ENCODE measurements around the gene ATG16L2. TPM values are rescaled to one million over a fixed set of nuclear protein-coding genes. Genes with fewer than 3 reads are reported as not detected.

The ATG16L2 gene
- polyA plus RNA-seq, 2 of the 4 experiments (the other 2 are of a cell fraction): 6.1 to 6.3 TPM

DNA sequence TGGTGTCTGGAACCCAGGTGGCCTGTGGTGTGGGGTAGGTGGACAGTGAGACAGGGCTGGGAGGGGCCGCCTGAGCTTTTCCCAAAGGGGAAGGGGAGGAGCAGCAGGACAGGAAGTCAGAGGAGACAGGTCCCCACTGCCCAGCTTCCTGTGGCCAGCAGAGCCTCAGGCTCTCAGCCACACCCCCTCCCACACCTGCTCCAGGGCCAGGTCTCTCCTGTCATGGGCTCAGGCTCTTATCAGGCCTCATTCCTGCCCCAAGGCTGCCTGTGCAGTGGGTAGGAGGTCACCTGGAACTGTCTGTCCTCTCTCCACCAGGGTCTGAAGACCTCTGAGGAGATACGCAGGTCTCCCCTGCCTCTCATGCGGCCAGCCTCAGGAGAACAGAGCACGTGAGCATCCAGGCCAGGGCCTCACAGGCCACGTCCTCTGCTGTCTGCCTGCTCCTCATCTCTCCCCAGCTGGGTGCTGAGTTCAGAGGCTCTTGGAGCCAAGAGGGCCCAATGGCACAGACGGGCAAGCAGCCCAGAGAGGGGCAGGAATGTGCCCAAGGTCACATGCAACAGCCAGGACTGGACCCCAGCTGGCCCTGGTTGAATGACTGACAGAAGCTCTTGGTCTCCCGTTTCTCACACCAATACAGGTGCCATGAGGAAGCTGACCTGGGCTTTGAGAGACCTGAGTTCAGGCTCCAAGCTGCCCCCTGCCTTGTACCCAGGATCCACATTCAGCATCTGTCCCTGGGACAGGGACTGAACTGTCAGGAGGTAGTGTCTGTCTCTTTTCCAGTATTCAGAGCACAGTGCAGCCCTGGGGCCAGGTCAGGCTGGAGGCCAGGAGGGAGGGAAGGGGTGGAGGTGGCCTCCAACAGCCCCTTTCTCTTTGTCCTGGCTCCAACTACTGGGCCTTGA lies 37.1 kb upstream of the ATG16L2 start:
- CTCF ChIA-PET: interaction anchor here (0.8 to 5.3 kb wide), 7 partner anchors 12 to 133 kb away, joined by 3 to 44 read pairs (median 3); partner anchors contain the start of gene STARD10
- POLR2A ChIA-PET: no interaction called here
- ATAC-seq: no peak

GRCh38 chr11:72777755-72778278 lies 36.4 kb upstream of the ATG16L2 start:
- H3K27ac ChIP-seq: no peak overlapping the region
- POLR2A ChIA-PET: no interaction called here

More for the DNA sequence above, 37.1 kb upstream of the ATG16L2 start:
- H3K9me3 ChIP-seq: no peaks in the 10 kb centered on the region
- H3K27ac ChIP-seq: no peak overlapping the region
- H3K4me2 ChIP-seq: no peak overlapping the region
- WGBS (ENCODE audit: missing lambda C conversion rate): 93% methylated on average over 5 of the region's 7 CpGs
- H3K4me1 ChIP-seq: peaks cover 31% of the 10 kb centered on the region
- TF ChIP-seq ZFP36 (IDR thresholded peaks at IDR 0.05; ENCODE audit: borderline replicate concordance, partially characterized antibody) (no peak), BHLHE40 (IDR thresholded peaks at IDR 0.05; ENCODE audit: low read depth, low read length) (no peak), RAD21 (conservative IDR thresholded peaks at IDR 0.05 in 1 of 2, IDR thresholded peaks at IDR 0.05 in 1 of 2) (no peak), RFX5 (IDR thresholded peaks at IDR 0.05) (no peak), ZSCAN20 (CRISPR knock-in tag; IDR thresholded peaks at IDR 0.05) (no peak), JUN (IDR thresholded peaks at IDR 0.05) (no peak), KDM1A (IDR thresholded peaks at IDR 0.05; ENCODE audit: low read depth) (no peak), EP300 (IDR thresholded peaks at IDR 0.05) (no peak), FOSB (CRISPR knock-in tag; IDR thresholded peaks at IDR 0.05) (no peak), HOXB13 (CRISPR knock-in tag; IDR thresholded peaks at IDR 0.05; ENCODE audit: low read depth) (no peak), EHF (CRISPR knock-in tag; IDR thresholded peaks at IDR 0.05) (no peak), CHD2 (IDR thresholded peaks at IDR 0.05; ENCODE audit: low read length, partially characterized antibody) (no peak), NFE2L2 (conservative IDR thresholded peaks at IDR 0.05; ENCODE audit: low read length) (no peak), E2F6 (IDR thresholded peaks at IDR 0.05; ENCODE audit: borderline replicate concordance, low read depth) (no peak), USF2 (IDR thresholded peaks at IDR 0.05) (no peak), ESRRA (IDR thresholded peaks at IDR 0.05; ENCODE audit: borderline replicate concordance, low read length) (no peak)
- no peak overlapping the region for H3K4me3 ChIP-seq
- FAIRE-seq (no peak), DNase-seq (ENCODE audit: low read depth in 1 of 2, low spot score in 1 of 2) (no peak)

More at GRCh38 chr11:72777755-72778278, 36.4 kb upstream of the ATG16L2 start:
- Histone ChIP-seq H3K4me1 (peaks cover 36% of the 10 kb centered on the region), H3K4me3 (no peak overlapping the region), H3K9me3 (no peaks in the 10 kb centered on the region), H3K4me2 (no peak overlapping the region)
- 66% methylated on average over 5 of the region's 5 CpGs for WGBS (ENCODE audit: missing lambda C conversion rate)
- CTCF ChIA-PET: interaction anchor here (1.0 to 5.3 kb wide), 5 partner anchors 13 to 52 kb away, joined by 3 to 44 read pairs (median 4); partner anchors contain the start of gene STARD10
- ATAC-seq: no peak
- no peak for FAIRE-seq
- TF ChIP-seq CTCF (IDR thresholded peaks at IDR 0.05): no peak
- no peak for DNase-seq (ENCODE audit: low read depth in 1 of 2, low spot score in 1 of 2)

Measured in A549 (cell line).